ENCODE results near the gene NPTN. TPM values are rescaled to one million over a fixed set of nuclear protein-coding genes. Genes with fewer than 3 reads are reported as not detected.

Gene NPTN
- total RNA-seq, 2 donors from 2014 or later: 111 to 159 TPM

- H3K36me3 ChIP-seq: peaks cover 4% of the 10 kb centered on the region
Observed at GRCh38 chr15:73571346-73571745, 61.8 kb downstream of the NPTN start.

GRCh38 chr15:73570355-73571032 is 62.7 kb downstream of the NPTN start:
- H3K9ac ChIP-seq (ENCODE audit: low read depth in 2 of 2, low read length in 2 of 2): no peak overlapping the region
- no peak overlapping the region for H3K4me3 ChIP-seq
- intact Hi-C loops (cut with DNase I): no loop called here
- H3K36me3 ChIP-seq: no peaks in the 10 kb centered on the region
- no peaks in the 10 kb centered on the region for H3K27me3 ChIP-seq
- no peak for TF ChIP-seq CTCF (IDR thresholded peaks at IDR 0.05)
- H3K9me3 ChIP-seq: no peaks in the 10 kb centered on the region
- no peak for DNase-seq
- H3K4me1 ChIP-seq: peaks cover 10% of the 10 kb centered on the region
- H3K27ac ChIP-seq: no peak overlapping the region

More at GRCh38 chr15:73571346-73571745, 61.8 kb downstream of the NPTN start:
- DNase-seq: no peak
- H3K4me1 ChIP-seq: peaks cover 10% of the 10 kb centered on the region
- H3K27me3 ChIP-seq: no peaks in the 10 kb centered on the region
- no peaks in the 10 kb centered on the region for H3K9me3 ChIP-seq
- no peak for TF ChIP-seq CTCF (IDR thresholded peaks at IDR 0.05)
- H3K27ac ChIP-seq: peak overlapping the region; percentile 2
- H3K4me3 ChIP-seq: no peak overlapping the region
- no peak overlapping the region for H3K9ac ChIP-seq (ENCODE audit: low read depth in 2 of 2, low read length in 2 of 2)
- intact Hi-C loops (cut with DNase I): no loop called here

GRCh38 chr15:73569361-73569760 is 63.8 kb downstream of the NPTN start:
- Histone ChIP-seq H3K4me3 (no peak overlapping the region), H3K36me3 (no peaks in the 10 kb centered on the region), H3K9ac (ENCODE audit: low read depth in 2 of 2, low read length in 2 of 2) (no peak overlapping the region), H3K27me3 (no peaks in the 10 kb centered on the region), H3K27ac (no peak overlapping the region), H3K9me3 (no peaks in the 10 kb centered on the region), H3K4me1 (peaks cover 10% of the 10 kb centered on the region)
- TF ChIP-seq CTCF (IDR thresholded peaks at IDR 0.05): no peak
- intact Hi-C loops (cut with DNase I): loop anchor here (5.0 kb wide), 1 partner anchor 68 kb away; no protein-coding TSS in a partner anchor
- no peak for DNase-seq

GRCh38 chr15:73568564-73569280 is 64.5 kb downstream of the NPTN start:
- Histone ChIP-seq H3K27me3 (no peaks in the 10 kb centered on the region), H3K4me3 (no peak overlapping the region), H3K9ac (ENCODE audit: low read depth in 2 of 2, low read length in 2 of 2) (no peak overlapping the region), H3K27ac (no peak overlapping the region), H3K36me3 (no peaks in the 10 kb centered on the region), H3K4me1 (peaks cover 6% of the 10 kb centered on the region), H3K9me3 (no peaks in the 10 kb centered on the region)
- intact Hi-C loops (cut with DNase I): loop anchor here (5.0 kb wide), 1 partner anchor 69 kb away; no protein-coding TSS in a partner anchor
- no peak for DNase-seq
- no peak for TF ChIP-seq CTCF (IDR thresholded peaks at IDR 0.05)

GRCh38 chr15:73567020-73567419 is 66.2 kb downstream of the NPTN start:
- H3K9ac ChIP-seq (ENCODE audit: low read depth in 2 of 2, low read length in 2 of 2): no peak overlapping the region

More at GRCh38 chr15:73567020-73567419, 66.2 kb downstream of the NPTN start:
- Histone ChIP-seq H3K4me3 (no peak overlapping the region), H3K9me3 (no peaks in the 10 kb centered on the region), H3K27ac (no peak overlapping the region), H3K4me1 (no peaks in the 10 kb centered on the region), H3K36me3 (peaks cover 4% of the 10 kb centered on the region), H3K27me3 (no peaks in the 10 kb centered on the region)
- intact Hi-C loops (cut with DNase I): loop anchor here (5.0 kb wide), 1 partner anchor 70 kb away; no protein-coding TSS in a partner anchor
- TF ChIP-seq CTCF (IDR thresholded peaks at IDR 0.05): no peak
- DNase-seq: no peak
